Liver (tissue), 9 donors: Measurements from ENCODE around the gene JPH4. TPM values are rescaled to one million over a fixed set of nuclear protein-coding genes. Genes with fewer than 3 reads are reported as not detected.
A peak's percentile ranks its signal among the peaks of the same experiment; 100 is the strongest.

Experiments
- DNase-seq: peaks from one replicate; pipeline ENCODE4 v3.0.0-alpha.2; 2017; ENCODE audit warnings: low spot score
- H3K27ac ChIP-seq, 2 donors: one replicate each; pipeline ENCODE4 v1.7.0; 2013; ENCODE audit warnings: inconsistent platforms in 2 of 2, low read length in 2 of 2, control low read depth in 1 of 2, low read depth in 1 of 2, mild to moderate bottlenecking in 1 of 2
- H3K27me3 ChIP-seq, 4 donors: one replicate each; pipeline versions ENCODE4 v1.6.1 to v1.7.0; 2013; ENCODE audit warnings: low read length in 3 of 4, inconsistent platforms in 1 of 4, mild to moderate bottlenecking in 1 of 4, moderate library complexity in 1 of 4; ENCODE audit not compliant: control insufficient read depth in 4 of 4, insufficient read depth in 4 of 4
- H3K36me3 ChIP-seq, 4 donors: one replicate each; pipeline versions ENCODE4 v1.6.1 to v1.7.0; 2013; ENCODE audit warnings: low read length in 3 of 4, mild to moderate bottlenecking in 3 of 4, low read depth in 1 of 4, moderate library complexity in 1 of 4; ENCODE audit not compliant: control insufficient read depth in 4 of 4, insufficient read depth in 3 of 4
- H3K4me1 ChIP-seq, 4 donors: one replicate each; pipeline versions ENCODE4 v1.6.1 to v1.7.0; 2013; ENCODE audit warnings: low read length in 3 of 4, mild to moderate bottlenecking in 3 of 4, moderate library complexity in 1 of 4; ENCODE audit not compliant: control insufficient read depth in 4 of 4, insufficient read depth in 4 of 4
- H3K4me3 ChIP-seq, 3 donors: one replicate each; pipeline versions ENCODE4 v1.6.1 to v1.7.0; 2013; ENCODE audit warnings: low read length in 3 of 3, control low read depth in 1 of 3, low read depth in 1 of 3, mild to moderate bottlenecking in 1 of 3
- H3K9ac ChIP-seq, 2 donors: one replicate each; pipeline ENCODE4 v1.7.0; 2013; ENCODE audit warnings: low read length in 2 of 2, mild to moderate bottlenecking in 2 of 2, moderate library complexity in 2 of 2, control low read depth in 1 of 2, low read depth in 1 of 2
- H3K9me3 ChIP-seq, 4 donors: one replicate each; pipeline versions ENCODE4 v1.6.1 to v1.7.0; 2013; ENCODE audit warnings: low read length in 3 of 4; ENCODE audit not compliant: control insufficient read depth in 4 of 4
- EGR1 ChIP-seq, 2 donors: IDR thresholded peaks; 2 replicates each; pipeline ENCODE4 v1.6.1; 2016 to 2018; ENCODE audit warnings: antibody characterized with exemption in 2 of 2, low read depth in 2 of 2
- FOXA1 ChIP-seq: IDR thresholded peaks from 2 replicates; pipeline ENCODE4 v1.6.1; 2016; ENCODE audit warnings: antibody characterized with exemption
- FOXA2 ChIP-seq: IDR thresholded peaks from 2 replicates; pipeline ENCODE4 v1.6.1; 2016; ENCODE audit warnings: antibody characterized with exemption
- GABPA ChIP-seq, 2 donors: IDR thresholded peaks in 1 of 2; conservative IDR thresholded peaks in 1 of 2; 2 replicates each; pipeline ENCODE4 v1.6.1; 2016; ENCODE audit warnings: antibody characterized with exemption in 2 of 2, mild to moderate bottlenecking in 1 of 2, moderate library complexity in 1 of 2
- HNF4A ChIP-seq, 2 donors: conservative IDR thresholded peaks; 2 replicates each; pipeline ENCODE4 v1.6.1; 2016; ENCODE audit warnings: antibody characterized with exemption in 2 of 2, mild to moderate bottlenecking in 2 of 2
- HNF4G ChIP-seq: IDR thresholded peaks from 2 replicates; pipeline ENCODE4 v1.6.1; 2016; ENCODE audit warnings: antibody characterized with exemption
- JUND ChIP-seq, 2 donors: IDR thresholded peaks; 2 replicates each; pipeline ENCODE4 v1.6.1; 2016; ENCODE audit warnings: antibody characterized with exemption in 2 of 2
- MAX ChIP-seq: IDR thresholded peaks from 2 replicates; pipeline ENCODE4 v1.6.1; 2016; ENCODE audit warnings: antibody characterized with exemption
- NR2F2 ChIP-seq: IDR thresholded peaks from 2 replicates; pipeline ENCODE4 v1.6.1; 2016; ENCODE audit warnings: antibody characterized with exemption
- RAD21 ChIP-seq, 2 donors: IDR thresholded peaks; 2 replicates each; pipeline ENCODE4 v1.6.1; 2016; ENCODE audit warnings: antibody characterized with exemption in 2 of 2, mild to moderate bottlenecking in 2 of 2
- REST ChIP-seq: IDR thresholded peaks from 2 replicates; pipeline ENCODE4 v1.6.1; 2016; ENCODE audit warnings: antibody characterized with exemption, mild to moderate bottlenecking
- RXRA ChIP-seq, 2 donors: IDR thresholded peaks; 2 replicates each; pipeline ENCODE4 v1.6.1; 2017 to 2018; ENCODE audit warnings: antibody characterized with exemption in 2 of 2, mild to moderate bottlenecking in 1 of 2
- SP1 ChIP-seq: IDR thresholded peaks from 2 replicates; pipeline ENCODE4 v1.6.1; 2018; ENCODE audit warnings: antibody characterized with exemption, mild to moderate bottlenecking
- YY1 ChIP-seq: IDR thresholded peaks from 2 replicates; pipeline ENCODE4 v1.6.1; 2016; ENCODE audit warnings: antibody characterized with exemption, mild to moderate bottlenecking
- ZBTB33 ChIP-seq: IDR thresholded peaks from 2 replicates; pipeline ENCODE4 v1.6.1; 2016; ENCODE audit warnings: antibody characterized with exemption
- WGBS: extraction: QIAGEN DNeasy Blood & Tissue Kit; methylation state at CpG from one replicate; pipeline ENCODE4 v1.1.7; 2013; 5-methylcytosine and 5-hydroxymethylcytosine counted together
- polyA plus RNA-seq, 2 donors: library from polyadenylated mRNA; stranded (reverse) in 1 of 2; unstranded in 1 of 2; fragments of 200-250 nt in 1 of 2; fragments of >200 nt in 1 of 2; fragmentation: Nextera tagmentation in 1 of 2; extraction: Ambion mirVana in 1 of 2; gene quantifications; one replicate each; pipeline versions ENCODE4 v1.2.1 to v1.2.3, GENCODE V29; 2013 to 2015
- total RNA-seq, 2 donors: library from RNA; depleted of rRNA; stranded (reverse); fragments of >200 nt; gene quantifications; one replicate each; pipeline ENCODE4 v1.2.3, GENCODE V29; 2014
- donor health status: healthy.
- donor health status: healthy.
- donor health status: healthy.
- donor health status: healthy.
- donor health status: healthy.

JPH4 gene
- total and polyA plus RNA-seq, 4 donors = 0.07 to 0.24 (median 0.16) TPM

- no peak within 1 kb of the TSS for H3K27ac ChIP-seq
- H3K9me3 ChIP-seq = no peaks in the 10 kb centered on the region
- WGBS = under 1% methylated on average over 49 of the region's 49 CpGs
- H3K4me3 ChIP-seq = peak within 1 kb of the TSS; percentile 58 to 94 (median 83)
- H3K27me3 ChIP-seq = no peaks in the 10 kb centered on the region
- DNase-seq = peak; percentile 80
- H3K4me1 ChIP-seq = peaks cover 0 to 24% (median 12%) of the 10 kb centered on the region in 4 donors
- peak within 1 kb of the TSS; percentile 26 to 50 for H3K9ac ChIP-seq
- TF ChIP-seq SP1 (no peak), REST (no peak), FOXA1 (no peak), HNF4G (no peak), ZBTB33 (no peak), FOXA2 (no peak), EGR1 (IDR thresholded peaks at IDR 0.05; ENCODE audit: low read depth in 2 of 2) (peak in 1 of 2 donors; percentile 48), JUND (IDR thresholded peaks at IDR 0.05) (no peak), RXRA (IDR thresholded peaks at IDR 0.05) (no peak), RAD21 (IDR thresholded peaks at IDR 0.05) (no peak), NR2F2 (no peak), YY1 (peak; percentile 60), GABPA (IDR thresholded peaks at IDR 0.05 in 1 of 2, conservative IDR thresholded peaks at IDR 0.05 in 1 of 2) (peak in 1 of 2 donors; percentile 52), MAX (no peak), HNF4A (conservative IDR thresholded peaks at IDR 0.05) (peak in 1 of 2 donors; percentile 14)
- no peaks in the 10 kb centered on the region for H3K36me3 ChIP-seq
Measured at GRCh38 chr14:23551266-23552028, 27.1 kb downstream of the JPH4 start, which contains the start of gene ZFHX2. ZFHX2 (minus strand) TSS chr14:23551765; CDS start chr14:23535325, 16,440 bp downstream.

GRCh38 chr14:23550812-23551265, 27.8 kb downstream of the JPH4 start:
- TF ChIP-seq MAX (no peak), FOXA1 (no peak), RXRA (IDR thresholded peaks at IDR 0.05) (no peak)
- Histone ChIP-seq H3K4me1 (peaks cover 0 to 22% (median 11%) of the 10 kb centered on the region in 4 donors), H3K9ac (peak overlapping the region in 1 of 2 donors; percentile 50), H3K4me3 (peak overlapping the region; percentile 58 to 94 (median 83)), H3K27ac (no peak overlapping the region), H3K36me3 (no peaks in the 10 kb centered on the region), H3K9me3 (no peaks in the 10 kb centered on the region), H3K27me3 (no peaks in the 10 kb centered on the region)
- WGBS = 8% methylated on average over 37 of the region's 37 CpGs
- DNase-seq = no peak
